ENCODE data around the gene UGT1A5. TPM values are rescaled to one million over a fixed set of nuclear protein-coding genes. Genes with fewer than 3 reads are reported as not detected.

UGT1A5 gene
- total RNA-seq, 6 experiments from 2014 or later = not detected

DNA sequence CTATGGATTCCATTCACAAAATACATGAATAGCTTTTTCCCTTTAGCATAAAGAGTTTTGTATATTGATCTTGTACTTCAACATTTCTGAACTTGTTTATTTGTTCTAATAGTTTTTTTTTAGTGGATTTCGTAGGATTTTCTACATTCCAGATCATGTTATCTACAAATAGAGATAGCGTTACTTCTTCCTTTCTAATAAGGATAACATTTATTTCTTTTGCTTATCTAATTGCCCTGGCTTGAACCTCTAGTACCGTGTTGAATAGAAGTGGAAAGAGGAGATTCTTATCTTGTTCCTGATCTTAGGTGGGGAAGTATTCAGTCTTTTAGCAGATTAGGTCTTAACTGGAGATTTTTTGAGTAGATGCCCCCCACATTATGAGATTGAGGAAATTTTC, 10.5 kb upstream of the UGT1A5 start:
- Mint-ChIP-seq H3K36me3 (ENCODE audit: low read depth) (no peaks in the 10 kb centered on the region), H3K27me3 (ENCODE audit: insufficient read depth) (0 out of 2 replicates have a peak, but pooled peaks cover 2% of the 10 kb centered on the region), H3K4me3 (no peak overlapping the region), H3K4me1 (ENCODE audit: low read depth) (peaks cover 5% of the 10 kb centered on the region; the same call in 1 of the 2 replicates), H3K9me3 (no peaks in the 10 kb centered on the region; the same call in 1 of the 2 replicates), H3K27ac (no peak overlapping the region)
- DNase-seq = no peak
- TF ChIP-seq, protein P1, sequence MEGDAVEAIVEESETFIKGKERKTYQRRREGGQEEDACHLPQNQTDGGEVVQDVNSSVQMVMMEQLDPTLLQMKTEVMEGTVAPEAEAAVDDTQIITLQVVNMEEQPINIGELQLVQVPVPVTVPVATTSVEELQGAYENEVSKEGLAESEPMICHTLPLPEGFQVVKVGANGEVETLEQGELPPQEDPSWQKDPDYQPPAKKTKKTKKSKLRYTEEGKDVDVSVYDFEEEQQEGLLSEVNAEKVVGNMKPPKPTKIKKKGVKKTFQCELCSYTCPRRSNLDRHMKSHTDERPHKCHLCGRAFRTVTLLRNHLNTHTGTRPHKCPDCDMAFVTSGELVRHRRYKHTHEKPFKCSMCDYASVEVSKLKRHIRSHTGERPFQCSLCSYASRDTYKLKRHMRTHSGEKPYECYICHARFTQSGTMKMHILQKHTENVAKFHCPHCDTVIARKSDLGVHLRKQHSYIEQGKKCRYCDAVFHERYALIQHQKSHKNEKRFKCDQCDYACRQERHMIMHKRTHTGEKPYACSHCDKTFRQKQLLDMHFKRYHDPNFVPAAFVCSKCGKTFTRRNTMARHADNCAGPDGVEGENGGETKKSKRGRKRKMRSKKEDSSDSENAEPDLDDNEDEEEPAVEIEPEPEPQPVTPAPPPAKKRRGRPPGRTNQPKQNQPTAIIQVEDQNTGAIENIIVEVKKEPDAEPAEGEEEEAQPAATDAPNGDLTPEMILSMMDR (IDR thresholded peaks at IDR 0.05) = no peak

DNA sequence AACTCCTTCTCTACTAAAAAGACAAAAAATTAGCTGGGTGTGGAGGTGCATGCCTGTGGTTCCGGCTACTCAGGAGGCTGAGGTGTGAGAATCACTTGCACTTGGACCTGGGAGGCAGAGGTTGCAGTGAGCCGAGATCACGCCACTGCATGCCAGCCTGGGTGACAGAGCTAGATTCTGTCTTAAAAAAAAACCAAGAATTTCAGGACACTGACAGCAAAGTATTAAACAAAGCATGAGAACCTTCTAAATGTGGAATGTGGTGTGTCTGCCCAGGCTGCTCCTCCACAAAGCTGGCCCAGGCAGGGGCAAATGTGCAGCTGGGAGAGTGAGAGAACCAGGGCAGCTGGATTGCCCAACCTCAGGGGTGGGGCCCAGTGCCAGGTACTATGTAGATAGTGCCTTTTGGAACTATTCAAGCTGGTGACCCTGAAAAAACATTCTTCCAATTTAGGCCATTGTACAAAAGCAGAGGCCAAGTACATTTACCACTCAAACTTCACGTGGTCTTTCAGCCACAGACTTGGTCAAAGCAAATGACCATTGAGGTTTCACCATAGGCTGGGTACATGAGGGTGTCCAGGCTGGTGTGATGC, 6.7 kb upstream of the UGT1A5 start:
- TF ChIP-seq, protein P1 (IDR thresholded peaks at IDR 0.05) = no peak
- Mint-ChIP-seq H3K36me3 (ENCODE audit: low read depth) (no peaks in the 10 kb centered on the region), H3K4me3 (no peak overlapping the region), H3K27ac (no peak overlapping the region), H3K4me1 (ENCODE audit: low read depth) (peaks cover 15% of the 10 kb centered on the region), H3K27me3 (ENCODE audit: insufficient read depth) (0 out of 2 replicates have a peak, but pooled peaks cover 2% of the 10 kb centered on the region), H3K9me3 (no peaks in the 10 kb centered on the region)
- DNase-seq = no peak

DNA sequence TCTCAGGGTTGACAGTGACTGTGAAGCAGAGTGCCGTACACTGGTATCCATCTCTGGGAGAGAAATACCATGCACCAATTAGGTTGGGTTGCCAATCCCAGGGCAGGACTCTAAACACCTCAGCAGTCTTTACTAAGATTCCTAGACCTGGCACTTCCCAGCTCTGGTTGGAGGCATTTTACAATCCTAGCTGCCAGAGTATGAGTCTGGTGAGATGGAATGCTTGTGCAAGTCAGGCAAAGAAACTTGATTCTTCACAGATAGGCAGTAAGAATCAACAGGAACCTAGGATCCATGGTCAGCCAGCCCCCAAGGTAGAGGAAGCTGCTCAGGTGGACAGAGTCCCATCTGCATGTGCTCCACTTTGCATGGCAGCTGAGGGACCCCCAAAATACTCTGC, 6.0 kb upstream of the UGT1A5 start:
- Mint-ChIP-seq H3K27ac (no peak overlapping the region), H3K27me3 (ENCODE audit: insufficient read depth) (peaks cover 4% of the 10 kb centered on the region; the same call in 1 of the 2 replicates)

DNA sequence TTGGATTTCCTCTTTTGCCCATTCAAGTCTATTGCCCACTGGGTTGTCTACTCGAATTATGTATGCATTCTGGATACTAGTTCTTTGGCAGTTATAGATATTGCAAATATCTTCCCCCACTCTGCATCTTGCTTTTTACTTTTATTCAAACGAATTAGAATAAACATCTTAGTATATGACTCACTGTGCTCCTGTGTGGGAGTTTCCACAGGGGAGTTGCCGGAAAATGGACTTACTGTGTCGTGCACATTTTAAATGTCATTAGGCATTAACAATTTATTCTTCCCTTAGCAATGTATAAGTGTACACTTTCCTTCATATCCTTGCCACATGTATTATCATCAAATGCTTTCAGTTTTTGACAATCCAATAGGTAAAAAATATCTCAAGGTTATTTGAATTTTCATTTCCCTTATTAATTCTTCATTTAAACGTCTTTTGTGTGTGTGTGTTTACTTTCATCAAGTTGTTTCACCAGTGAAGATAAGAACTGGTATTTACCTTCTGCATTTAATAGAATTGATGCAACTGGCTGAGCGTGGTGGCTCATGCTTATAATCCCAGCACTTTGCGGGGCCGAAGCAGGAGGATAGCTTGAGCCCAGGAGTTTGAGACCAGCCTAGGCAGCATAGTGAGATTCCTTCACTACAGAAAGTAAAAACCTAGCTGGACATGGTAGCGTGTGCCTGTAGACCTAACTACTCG, 4.6 kb upstream of the UGT1A5 start:
- Mint-ChIP-seq H3K27ac (no peak overlapping the region), H3K4me1 (ENCODE audit: low read depth) (peaks cover 15% of the 10 kb centered on the region), H3K9me3 (no peaks in the 10 kb centered on the region), H3K36me3 (ENCODE audit: low read depth) (no peaks in the 10 kb centered on the region), H3K4me3 (no peak overlapping the region), H3K27me3 (ENCODE audit: insufficient read depth) (peaks cover 7% of the 10 kb centered on the region)
- DNase-seq = no peak
- TF ChIP-seq, protein P1 (IDR thresholded peaks at IDR 0.05) = no peak

More for the DNA sequence above, 6.0 kb upstream of the UGT1A5 start:
- no peak overlapping the region for H3K4me3 Mint-ChIP-seq
- TF ChIP-seq, protein P1 (IDR thresholded peaks at IDR 0.05) = no peak
- peaks cover 15% of the 10 kb centered on the region for H3K4me1 Mint-ChIP-seq (ENCODE audit: low read depth)
- no peaks in the 10 kb centered on the region for H3K9me3 Mint-ChIP-seq
- peak; percentile 48 for DNase-seq
- no peaks in the 10 kb centered on the region for H3K36me3 Mint-ChIP-seq (ENCODE audit: low read depth)

DNA sequence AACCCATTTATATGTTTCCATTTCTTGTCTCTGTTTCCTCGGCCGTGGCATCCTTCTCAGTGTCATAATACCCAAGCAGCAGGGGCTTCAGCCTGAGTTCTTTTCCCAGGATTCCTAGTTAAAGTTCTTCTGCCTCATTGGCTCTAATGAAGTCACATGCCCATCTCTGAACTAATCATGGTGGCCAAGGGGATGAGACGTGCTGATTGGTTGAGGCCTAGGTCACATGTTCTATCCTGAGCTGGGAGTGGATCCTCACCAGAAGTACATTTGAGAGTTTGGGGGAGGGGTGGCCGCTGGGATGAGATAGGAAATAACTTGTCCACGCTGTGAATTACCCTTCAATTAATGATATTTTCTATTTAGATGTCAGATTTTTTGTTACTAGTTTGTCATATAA, 3.8 kb upstream of the UGT1A5 start:
- Mint-ChIP-seq H3K4me3 (no peak overlapping the region), H3K4me1 (ENCODE audit: low read depth) (peaks cover 15% of the 10 kb centered on the region), H3K9me3 (no peaks in the 10 kb centered on the region), H3K27me3 (ENCODE audit: insufficient read depth) (peaks cover 9% of the 10 kb centered on the region), H3K36me3 (ENCODE audit: low read depth) (no peaks in the 10 kb centered on the region), H3K27ac (no peak overlapping the region)
- TF ChIP-seq, protein P1 (IDR thresholded peaks at IDR 0.05) = no peak
- no peak for DNase-seq

Measured in HFFc6 (cell line).